HepG2 (cell line): ENCODE results near the gene RABEPK. TPM values are rescaled to one million over a fixed set of nuclear protein-coding genes. Genes with fewer than 3 reads are reported as not detected.

Source experiments
- MLLT10 ChIP-seq: sonication (generic); formaldehyde crosslinking; IDR thresholded peaks from 2 replicates; pipeline ENCODE4 v1.4.0; 2020; ENCODE audit warnings: missing genetic modification reagents
- NBN ChIP-seq: fragments of 450-650 bp; conservative IDR thresholded peaks from 2 replicates; pipeline ENCODE4 v1.6.1; 2017
- NR2C2 ChIP-seq: sonication (generic); formaldehyde crosslinking; IDR thresholded peaks from 2 replicates; pipeline ENCODE4 v1.4.0; 2020; ENCODE audit warnings: missing genetic modification reagents, mild to moderate bottlenecking, moderate library complexity, borderline replicate concordance
- PHF8 ChIP-seq: sonication (generic); formaldehyde crosslinking; IDR thresholded peaks from 2 replicates; pipeline ENCODE4 v1.5.0; 2020; ENCODE audit warnings: missing genetic modification reagents
- POGZ ChIP-seq: sonication (generic); formaldehyde crosslinking; IDR thresholded peaks from 2 replicates; pipeline ENCODE4 v1.4.0; 2020; ENCODE audit warnings: mild to moderate bottlenecking, missing genetic modification reagents
- PRPF4 ChIP-seq: fragments of 200-400 bp; formaldehyde crosslinking; IDR thresholded peaks from 2 replicates; pipeline ENCODE4 v1.6.1; 2016; ENCODE audit warnings: low read length, low read depth; ENCODE audit not compliant: poor library complexity, severe bottlenecking
- RFXANK ChIP-seq: IDR thresholded peaks from 2 replicates; pipeline ENCODE4 v1.6.1; 2016
- SOX13 ChIP-seq, 3 experiments: fragments of 450-650 bp in 1 of 3; sonication (generic) in 1 of 3; formaldehyde crosslinking in 1 of 3; IDR thresholded peaks in 2 of 3; conservative IDR thresholded peaks in 1 of 3; 2 replicates each; pipeline versions ENCODE4 v1.5.0 to v1.6.1; 2016 to 2020; ENCODE audit warnings: antibody characterized with exemption in 1 of 3, mild to moderate bottlenecking in 1 of 3, missing compliant biosample characterization in 1 of 3, missing genetic modification reagents in 1 of 3, moderate library complexity in 1 of 3
- SOX5 ChIP-seq: IDR thresholded peaks from 2 replicates; pipeline ENCODE4 v1.6.1; 2016; ENCODE audit warnings: borderline replicate concordance
- TEF ChIP-seq: sonication (generic); formaldehyde crosslinking; IDR thresholded peaks from 2 replicates; pipeline ENCODE4 v1.5.0; 2020; ENCODE audit warnings: missing genetic modification reagents
- UBTF ChIP-seq: sonication (generic); formaldehyde crosslinking; IDR thresholded peaks from 2 replicates; pipeline ENCODE4 v1.4.0; 2020; ENCODE audit warnings: mild to moderate bottlenecking, missing genetic modification reagents
- YY1 ChIP-seq: IDR thresholded peaks from 2 replicates; pipeline ENCODE4 v1.6.1; 2011; ENCODE audit warnings: low read length, low read depth, moderate library complexity, mild to moderate bottlenecking; ENCODE audit not compliant: insufficient read depth, insufficient replicate concordance
- ZNF12 ChIP-seq: sonication (generic); formaldehyde crosslinking; IDR thresholded peaks from 2 replicates; pipeline ENCODE4 v1.5.0; 2020; ENCODE audit warnings: missing genetic modification reagents
- ZNF274 ChIP-seq: sonication (generic); formaldehyde crosslinking; IDR thresholded peaks from 2 replicates; pipeline ENCODE4 v1.5.1; 2020; ENCODE audit warnings: mild to moderate bottlenecking, missing genetic modification reagents
- ZNF329 ChIP-seq: sonication (generic); formaldehyde crosslinking; IDR thresholded peaks from 2 replicates; pipeline ENCODE4 v1.9.0; 2021; ENCODE audit warnings: low read depth, mild to moderate bottlenecking, missing genetic modification reagents
- ZNF382 ChIP-seq: sonication (generic); formaldehyde crosslinking; IDR thresholded peaks from 2 replicates; pipeline ENCODE4 v1.5.0; 2020; ENCODE audit warnings: missing genetic modification reagents, mild to moderate bottlenecking, borderline replicate concordance
- ZNF577 ChIP-seq: sonication (generic); formaldehyde crosslinking; IDR thresholded peaks from 2 replicates; pipeline ENCODE4 v1.4.0; 2020; ENCODE audit warnings: mild to moderate bottlenecking, low read depth, missing genetic modification reagents, borderline replicate concordance
- ZNF772 ChIP-seq: sonication (generic); formaldehyde crosslinking; IDR thresholded peaks from 2 replicates; pipeline ENCODE4 v1.5.0; 2020; ENCODE audit warnings: mild to moderate bottlenecking, missing genetic modification reagents
- ZNF775 ChIP-seq: sonication (generic); formaldehyde crosslinking; IDR thresholded peaks from 2 replicates; pipeline ENCODE4 v1.4.0; 2020; ENCODE audit warnings: missing genetic modification reagents, mild to moderate bottlenecking, moderate library complexity, borderline replicate concordance
- ZNF776 ChIP-seq: sonication (generic); formaldehyde crosslinking; IDR thresholded peaks from 2 replicates; pipeline ENCODE4 v1.4.0; 2020; ENCODE audit warnings: mild to moderate bottlenecking, missing genetic modification reagents
- ZUFSP ChIP-seq: sonication (generic); formaldehyde crosslinking; IDR thresholded peaks from 2 replicates; pipeline ENCODE4 v1.9.0; 2021; ENCODE audit warnings: missing genetic modification reagents, mild to moderate bottlenecking, borderline replicate concordance
- polyA plus RNA-seq, 8 experiments: library from polyadenylated mRNA; depleted of rRNA in 3 of 8; stranded (reverse) in 7 of 8; unstranded in 1 of 8; fragments of >200 nt; fragmentation: Illumina TruSeq in 4 of 8; extraction: Trizol in 4 of 8; gene quantifications; 2 replicates each; pipeline versions ENCODE4 v1.2.1 to v1.2.3, GENCODE V29; 2011 to 2016; ENCODE audit warnings: low read depth in 4 of 8, missing spikeins in 1 of 8, mixed read lengths in 1 of 8; ENCODE audit not compliant: insufficient read depth in 1 of 8
- total RNA-seq, 5 experiments: library from RNA; depleted of rRNA; stranded (reverse); fragments of >200 nt; fragmentation: Illumina TruSeq; extraction: Trizol; gene quantifications; 2 replicates each; pipeline ENCODE4 v1.2.3, GENCODE V29; 2016; ENCODE audit warnings: low read depth in 1 of 5
- TF ChIP-seq, protein P1 (sequence below): IDR thresholded peaks from 2 replicates; pipeline ENCODE4 v1.6.1; 2016; ENCODE audit warnings: mild to moderate bottlenecking, missing biosample characterization, missing genetic modification reagents

RABEPK gene
- total and polyA plus RNA-seq, 2 of the 13 experiments (the other 11 are each of a cell fraction or from before 2014, with no cell fraction given) = 75.5 to 90.0 TPM

DNA sequence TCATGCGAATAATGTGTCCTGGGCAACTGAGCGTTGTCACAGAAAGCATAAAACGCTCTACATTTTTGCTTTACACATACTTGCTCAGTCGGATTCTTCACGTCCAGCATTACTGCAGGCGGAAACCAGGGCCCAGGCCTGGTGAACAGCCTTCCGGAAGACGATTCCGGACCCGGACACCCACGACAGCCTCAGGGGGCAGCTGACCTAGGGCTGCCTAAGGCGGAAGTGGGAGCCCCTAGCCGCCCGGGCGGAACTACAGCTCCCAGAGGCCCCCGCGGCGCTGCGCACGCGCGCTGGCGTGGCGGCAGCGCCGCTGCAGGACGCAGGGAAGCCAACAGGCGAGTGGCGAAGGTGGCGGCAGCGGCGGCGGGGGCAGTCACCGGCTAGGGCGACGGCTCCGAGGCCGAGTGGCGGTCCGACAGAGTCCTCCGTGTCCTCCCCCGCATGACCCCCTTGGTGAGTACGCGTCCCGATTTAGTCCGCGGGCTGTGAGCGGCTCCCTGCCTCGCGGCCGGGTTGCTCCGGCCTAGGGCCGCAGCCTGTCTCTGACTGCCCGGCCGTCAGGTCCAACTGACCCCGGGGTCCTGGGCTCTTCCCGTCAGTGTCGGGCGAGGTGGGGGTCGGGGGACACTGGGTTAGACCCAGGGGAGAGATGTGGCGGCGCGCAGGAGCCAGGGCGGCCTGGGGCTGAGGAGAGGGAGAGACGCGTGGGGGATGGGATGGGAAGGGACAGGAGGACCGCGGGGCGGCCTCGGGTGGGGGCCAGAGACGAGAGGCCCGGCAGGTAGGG is 61.4 kb downstream of the RABEPK start, which contains the start of gene GAPVD1 (continued):
- TF ChIP-seq ZNF12 (CRISPR knock-in tag) (0 out of 2 replicates have a peak, but pooled peaks have one; percentile 10), ZNF775 (CRISPR knock-in tag) (no peak), RFXANK (CRISPR knock-in tag) (no peak), ZNF382 (CRISPR knock-in tag) (no peak), NR2C2 (CRISPR knock-in tag) (peak; percentile 86), PRPF4 (no peak), SOX13 (IDR thresholded peaks at IDR 0.05) (no peak), SOX13 (CRISPR knock-in tag; conservative IDR thresholded peaks at IDR 0.05 in 1 of 2, IDR thresholded peaks at IDR 0.05 in 1 of 2) (no peak), ZNF577 (CRISPR knock-in tag) (0 out of 2 replicates have a peak, but pooled peaks have one; percentile 57), SOX5 (CRISPR knock-in tag) (no peak), PHF8 (CRISPR knock-in tag) (peak; percentile 94), UBTF (CRISPR knock-in tag) (peak; percentile 82; the same call in 1 of the 2 replicates), ZNF772 (CRISPR knock-in tag) (peak; percentile 58; the same call in 1 of the 2 replicates), YY1 (peak; percentile 39), ZNF329 (peak; percentile 75; the same call in 1 of the 2 replicates), ZNF274 (CRISPR knock-in tag) (peak; percentile 62; the same call in 1 of the 2 replicates), ZNF776 (CRISPR knock-in tag) (no peak; the same call in 1 of the 2 replicates), ZUFSP (CRISPR knock-in tag) (no peak), TEF (peak; percentile 34; the same call in 1 of the 2 replicates), MLLT10 (no peak), NBN (no peak), POGZ (CRISPR knock-in tag) (peak; percentile 60; the same call in 1 of the 2 replicates)
- TF ChIP-seq, protein P1, sequence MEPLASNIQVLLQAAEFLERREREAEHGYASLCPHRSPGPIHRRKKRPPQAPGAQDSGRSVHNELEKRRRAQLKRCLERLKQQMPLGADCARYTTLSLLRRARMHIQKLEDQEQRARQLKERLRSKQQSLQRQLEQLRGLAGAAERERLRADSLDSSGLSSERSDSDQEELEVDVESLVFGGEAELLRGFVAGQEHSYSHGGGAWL (CRISPR knock-in tag) = peak; percentile 54; the same call in 1 of the 2 replicates
